ENCODE results near the gene KCNK5.

DNA sequence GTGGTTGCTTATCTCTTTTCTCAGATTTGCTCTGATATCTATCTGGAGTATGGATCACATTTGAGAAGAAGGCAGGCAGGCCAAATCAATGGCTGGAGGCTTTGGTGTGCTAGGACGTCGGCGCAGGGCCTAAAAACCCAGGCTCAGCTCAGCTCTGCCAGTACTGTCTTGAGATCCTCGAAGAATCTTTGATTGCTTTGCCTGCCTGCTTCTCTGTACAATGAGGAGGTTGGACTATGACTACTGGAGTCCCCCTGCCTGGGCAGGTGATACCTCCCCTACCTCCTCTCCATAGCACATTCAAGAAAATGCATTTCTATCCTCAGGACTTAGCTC, 25.1 kb downstream of the KCNK5 start:
- TF ChIP-seq SIN3A (IDR thresholded peaks at IDR 0.05; ENCODE audit: borderline replicate concordance, insufficient read depth, low read length) (no peak), POLR2AphosphoS5 (IDR thresholded peaks at IDR 0.05; ENCODE audit: low read depth, low read length) (no peak), TAF1 (IDR thresholded peaks at IDR 0.05; ENCODE audit: borderline replicate concordance, insufficient read depth, low read length) (no peak)

All from PFSK-1 (cell line).